GM12878 (cell line): ENCODE data around the gene UQCR10. TPM values are rescaled to one million over a fixed set of nuclear protein-coding genes. Genes with fewer than 3 reads are reported as not detected.

Experiments
- ATAC-seq: fragments of 200-7000 bp; cut with Tn5 transposase; 3 replicates; pipeline ENCODE4 v1.9.1; 2020; ENCODE audit warnings: mild to moderate bottlenecking, moderate library complexity
- BruUV-seq: library from RNA; stranded (reverse); fragments of 400-500 nt; replicated peaks from 2 replicates; lab custom pipeline; 2021; lab: Mats Ljungman, UMichigan
- CTCF ChIA-PET: fragments of 300-600 bp; sonication (Branson Sonifier 250); formaldehyde crosslinking; extraction: SDS; loops from one replicate; lab custom pipeline; 2021; ENCODE audit warnings: inconsistent platforms; lab: Yijun Ruan, JAX
- POLR2A ChIA-PET: fragments of 350-600 bp; formaldehyde crosslinking; extraction: SDS; loops from one replicate; lab custom pipeline; 2021; ENCODE audit warnings: inconsistent platforms; lab: Charles Lee
- RAD21 ChIA-PET: fragments of 300-600 bp; sonication (Branson Sonifier 250); formaldehyde crosslinking; loops from one replicate; lab custom pipeline; 2023; ENCODE audit warnings: antibody characterized with exemption; ENCODE audit not compliant: unreplicated experiment; lab: Charles Lee
- SMC1A ChIA-PET: fragments of 300-600 bp; sonication (Branson Sonifier 250); formaldehyde crosslinking; loops from one replicate; lab custom pipeline; 2023; ENCODE audit not compliant: unreplicated experiment, uncharacterized antibody; lab: Charles Lee
- DNase-seq: peaks from one replicate; pipeline ENCODE4 v3.0.0-alpha.2; 2011; ENCODE audit warnings: low read depth, low spot score
- FAIRE-seq: peaks from 3 replicates; lab custom pipeline; 2011; peaks lifted over from hg19 to GRCh38; lab: Jason Lieb, UNC
- H2AFZ ChIP-seq: 2 replicates; pipeline ENCODE4 v1.6.0; 2011; ENCODE audit warnings: low read depth, low read length, control low read depth; ENCODE audit not compliant: control insufficient read depth
- H3K27ac ChIP-seq: 2 replicates; pipeline ENCODE4 v1.5.1; 2011; ENCODE audit warnings: control low read depth; ENCODE audit not compliant: control insufficient read depth, insufficient read depth
- H3K27me3 ChIP-seq, 2 experiments: replicated peaks in 1 of 2; 2 replicates each; pipeline versions ENCODE4 v1.6.0 to v1.6.1; 2011; ENCODE audit warnings: low read length in 1 of 2; ENCODE audit not compliant: control insufficient read depth in 2 of 2, insufficient read depth in 2 of 2
- H3K36me3 ChIP-seq, 2 experiments: 2 replicates each; pipeline ENCODE4 v1.5.1; 2011; ENCODE audit warnings: low read length in 1 of 2; ENCODE audit not compliant: control insufficient read depth in 2 of 2, insufficient read depth in 2 of 2
- H3K4me1 ChIP-seq: 2 replicates; pipeline ENCODE4 v1.6.1; 2011; ENCODE audit warnings: mild to moderate bottlenecking, low read length, moderate library complexity, mixed read lengths; ENCODE audit not compliant: control insufficient read depth, insufficient read depth
- H3K4me2 ChIP-seq: 2 replicates; pipeline ENCODE4 v1.6.0; 2011; ENCODE audit warnings: control low read depth; ENCODE audit not compliant: control insufficient read depth, insufficient read depth
- H3K4me3 ChIP-seq: fragments of 200-600 bp; sonication (generic); 2 replicates; pipeline ENCODE4 v1.5.1; 2016
- H3K79me2 ChIP-seq: 2 replicates; pipeline ENCODE4 v1.6.0; 2011; ENCODE audit warnings: low read length; ENCODE audit not compliant: control insufficient read depth, insufficient read depth
- H3K9ac ChIP-seq: 2 replicates; pipeline ENCODE4 v1.8.0; 2011; ENCODE audit warnings: low read length, control low read depth, mixed read lengths; ENCODE audit not compliant: control insufficient read depth, insufficient read depth
- H3K9me3 ChIP-seq: replicated peaks from 3 replicates; pipeline ENCODE4 v1.5.1; 2011; ENCODE audit warnings: mild to moderate bottlenecking, low read length; ENCODE audit not compliant: control insufficient read depth, insufficient read depth
- H4K20me1 ChIP-seq: 2 replicates; pipeline ENCODE4 v1.6.0; 2011; ENCODE audit not compliant: control insufficient read depth, insufficient read depth
- DPF2 ChIP-seq: fragments of 450-650 bp; IDR thresholded peaks from 2 replicates; pipeline ENCODE4 v1.6.1; 2017; ENCODE audit warnings: mild to moderate bottlenecking
- EZH2 ChIP-seq: IDR thresholded peaks from 2 replicates; pipeline ENCODE4 v1.6.1; 2012; ENCODE audit warnings: low read depth, mild to moderate bottlenecking, control low read depth, inconsistent platforms, low read length, borderline replicate concordance; ENCODE audit not compliant: control insufficient read depth
- HDAC2 ChIP-seq: fragments of 200-600 bp; sonication (generic); IDR thresholded peaks from 2 replicates; pipeline ENCODE4 v1.6.1; 2017
- NFIC ChIP-seq: IDR thresholded peaks from 2 replicates; pipeline ENCODE4 v1.6.1; 2012; ENCODE audit warnings: low read depth, mild to moderate bottlenecking, inconsistent platforms, low read length, moderate library complexity
- PAX5 ChIP-seq: IDR thresholded peaks from 2 replicates; pipeline ENCODE4 v1.6.1; 2011; ENCODE audit warnings: low read depth, low read length, borderline replicate concordance
- STAT3 ChIP-seq: IDR thresholded peaks from 2 replicates; pipeline ENCODE4 v1.6.1; 2011; ENCODE audit warnings: low read depth, low read length, improper control_type of control experiment
- USF2 ChIP-seq: IDR thresholded peaks from 2 replicates; pipeline ENCODE4 v1.6.1; 2011; ENCODE audit warnings: low read depth, low read length, improper control_type of control experiment, borderline replicate concordance
- WGBS: methylation state at CpG from one replicate; pipeline ENCODE4 v1.1.6; 2016; ENCODE audit warnings: low lambda C conversion rate; ENCODE audit not compliant: insufficient replicate concordance, insufficient coverage; ENCODE audit errors: missing lambda C conversion rate; 5-methylcytosine and 5-hydroxymethylcytosine counted together
- in situ Hi-C: fragments of 300-500 bp; cut with MboI; formaldehyde crosslinking; loops from 9 replicates; pipeline ENCODE4 v1.14.3; 2018; ENCODE audit warnings: mixed read lengths
- intact Hi-C: fragments of 100-400 bp; cut with micrococcal nuclease; formaldehyde crosslinking; loops from one replicate; pipeline ENCODE4 v1.14.2; 2022; ENCODE audit not compliant: unreplicated experiment
- polyA plus RNA-seq, 11 experiments: library from polyadenylated mRNA; depleted of rRNA in 4 of 11; unstranded in 6 of 11; stranded (reverse) in 5 of 11; fragments of >200 nt; fragmentation: Nextera tagmentation in 4 of 11; fragmentation: Illumina TruSeq in 1 of 11; extraction: Ambion mirVana in 4 of 11; extraction: Trizol in 1 of 11; gene quantifications; 1 replicate in 1 of 11; 2 replicates in 10 of 11; pipeline versions ENCODE4 v1.2.1 to v1.2.3, GENCODE V29; 2011 to 2016; ENCODE audit warnings: inconsistent platforms in 2 of 11, missing spikeins in 2 of 11, low read depth in 1 of 11
- total RNA-seq, 4 experiments: library from RNA; depleted of rRNA in 3 of 4; stranded (reverse); fragments of >200 nt in 3 of 4; fragmentation: Illumina TruSeq in 1 of 4; extraction: Trizol in 1 of 4; gene quantifications; 2 replicates each; pipeline versions ENCODE4 v1.2.1 to v1.2.3, GENCODE V29; 2013 to 2021
- TF ChIP-seq, protein P1 (sequence below): fragments of 450-650 bp; IDR thresholded peaks from 2 replicates; pipeline ENCODE4 v1.6.1; 2016; ENCODE audit warnings: mild to moderate bottlenecking
- TF ChIP-seq, protein P2 (sequence below): fragments of 450-650 bp; IDR thresholded peaks from 2 replicates; pipeline ENCODE4 v1.6.1; 2018; ENCODE audit warnings: borderline replicate concordance, mild to moderate bottlenecking; ENCODE audit not compliant: partially characterized antibody

Gene UQCR10
- total and polyA plus RNA-seq, 10 of the 15 experiments (the other 5 are each of a cell fraction or from before 2014, with no cell fraction given): 144 to 1,021 (median 214) TPM

- H3K9me3 ChIP-seq: no peaks in the 10 kb centered on the region
- ChIA-PET CTCF (interaction anchor here (1.2 kb wide), 1 partner anchor 150 kb away, joined by 3 read pairs; no protein-coding TSS in a partner anchor), POLR2A (interaction anchor here (0.6 kb wide), 1 partner anchor 101 kb away, joined by 4 read pairs; no protein-coding TSS in a partner anchor), SMC1A (no interaction called here), RAD21 (no interaction called here)
- no peaks in the 10 kb centered on the region for H3K79me2 ChIP-seq
- no peaks in the 10 kb centered on the region; a peak in 1 of 4 replicates for H3K36me3 ChIP-seq
- 96% methylated on average over 5 of the region's 5 CpGs for whole genome bisulfite sequencing
- no peak overlapping the region for H3K9ac ChIP-seq
- no peak overlapping the region for H3K4me2 ChIP-seq
- H3K4me1 ChIP-seq: no peaks in the 10 kb centered on the region
- BruUV-seq: no TSS peak
- DNase-seq: no peak
- no peaks in the 10 kb centered on the region for H4K20me1 ChIP-seq
- no peak for FAIRE-seq
- no peak overlapping the region for H2AFZ ChIP-seq
- in situ Hi-C loops: no loop called here
- no peaks in the 10 kb centered on the region for H3K27me3 ChIP-seq
- H3K27ac ChIP-seq: no peak overlapping the region
- H3K4me3 ChIP-seq: no peak overlapping the region
- TF ChIP-seq NFIC: no peak
- TF ChIP-seq, protein P1, sequence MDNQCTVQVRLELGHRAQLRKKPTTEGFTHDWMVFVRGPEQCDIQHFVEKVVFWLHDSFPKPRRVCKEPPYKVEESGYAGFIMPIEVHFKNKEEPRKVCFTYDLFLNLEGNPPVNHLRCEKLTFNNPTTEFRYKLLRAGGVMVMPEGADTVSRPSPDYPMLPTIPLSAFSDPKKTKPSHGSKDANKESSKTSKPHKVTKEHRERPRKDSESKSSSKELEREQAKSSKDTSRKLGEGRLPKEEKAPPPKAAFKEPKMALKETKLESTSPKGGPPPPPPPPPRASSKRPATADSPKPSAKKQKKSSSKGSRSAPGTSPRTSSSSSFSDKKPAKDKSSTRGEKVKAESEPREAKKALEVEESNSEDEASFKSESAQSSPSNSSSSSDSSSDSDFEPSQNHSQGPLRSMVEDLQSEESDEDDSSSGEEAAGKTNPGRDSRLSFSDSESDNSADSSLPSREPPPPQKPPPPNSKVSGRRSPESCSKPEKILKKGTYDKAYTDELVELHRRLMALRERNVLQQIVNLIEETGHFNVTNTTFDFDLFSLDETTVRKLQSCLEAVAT: no peak
- no peak for ATAC-seq
- intact Hi-C loops: no loop called here
These were observed 27.0 kb upstream of the UQCR10 start for GRCh38 chr22:29740216-29740615.

GRCh38 chr22:29741926-29742325 lies 25.2 kb upstream of the UQCR10 start:
- no peak overlapping the region for H2AFZ ChIP-seq
- 50% methylated on average over 2 of the region's 2 CpGs for WGBS
- H3K36me3 ChIP-seq: no peaks in the 10 kb centered on the region; a peak in 1 of 4 replicates
- no peak overlapping the region for H3K27ac ChIP-seq
- DNase-seq (no peak), FAIRE-seq (no peak), ATAC-seq (no peak)
- CTCF ChIA-PET: no interaction called here
- H3K9ac ChIP-seq: no peak overlapping the region
- TF ChIP-seq PAX5 (no peak), STAT3 (no peak), HDAC2 (no peak), EZH2 (no peak), DPF2 (no peak), USF2 (no peak)
- TF ChIP-seq, protein P2, sequence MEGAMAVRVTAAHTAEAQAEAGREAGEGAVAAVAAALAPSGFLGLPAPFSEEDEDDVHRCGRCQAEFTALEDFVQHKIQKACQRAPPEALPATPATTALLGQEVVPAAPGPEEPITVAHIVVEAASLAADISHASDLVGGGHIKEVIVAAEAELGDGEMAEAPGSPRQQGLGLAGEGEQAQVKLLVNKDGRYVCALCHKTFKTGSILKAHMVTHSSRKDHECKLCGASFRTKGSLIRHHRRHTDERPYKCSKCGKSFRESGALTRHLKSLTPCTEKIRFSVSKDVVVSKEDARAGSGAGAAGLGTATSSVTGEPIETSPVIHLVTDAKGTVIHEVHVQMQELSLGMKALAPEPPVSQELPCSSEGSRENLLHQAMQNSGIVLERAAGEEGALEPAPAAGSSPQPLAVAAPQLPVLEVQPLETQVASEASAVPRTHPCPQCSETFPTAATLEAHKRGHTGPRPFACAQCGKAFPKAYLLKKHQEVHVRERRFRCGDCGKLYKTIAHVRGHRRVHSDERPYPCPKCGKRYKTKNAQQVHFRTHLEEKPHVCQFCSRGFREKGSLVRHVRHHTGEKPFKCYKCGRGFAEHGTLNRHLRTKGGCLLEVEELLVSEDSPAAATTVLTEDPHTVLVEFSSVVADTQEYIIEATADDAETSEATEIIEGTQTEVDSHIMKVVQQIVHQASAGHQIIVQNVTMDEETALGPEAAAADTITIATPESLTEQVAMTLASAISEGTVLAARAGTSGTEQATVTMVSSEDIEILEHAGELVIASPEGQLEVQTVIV: no peak
- no peak overlapping the region for H3K4me3 ChIP-seq
- H3K9me3 ChIP-seq: no peaks in the 10 kb centered on the region
- SMC1A ChIA-PET: no interaction called here
- H3K4me2 ChIP-seq: no peak overlapping the region
- POLR2A ChIA-PET: no interaction called here
- in situ Hi-C loops: no loop called here
- H3K79me2 ChIP-seq: no peaks in the 10 kb centered on the region
- H4K20me1 ChIP-seq: no peaks in the 10 kb centered on the region
- no peaks in the 10 kb centered on the region for H3K27me3 ChIP-seq
- intact Hi-C loops: no loop called here
- RAD21 ChIA-PET: no interaction called here
- no peaks in the 10 kb centered on the region for H3K4me1 ChIP-seq
- no TSS peak for BruUV-seq
